Smooth muscle cell (in vitro differentiated cells): ENCODE measurements around the gene SLC25A10. TPM values are rescaled to one million over a fixed set of nuclear protein-coding genes. Genes with fewer than 3 reads are reported as not detected.

Source experiments
- DNase-seq: peaks from one replicate; lab custom pipeline; 2025; ENCODE audit not compliant: unreplicated experiment; lab: John Stamatoyannopoulos, UW
- H2AFZ ChIP-seq: fragments of 200-600 bp; sonication (generic); 2 replicates; pipeline ENCODE4 v1.6.0; 2016; ENCODE audit warnings: antibody characterized with exemption, low read depth, mild to moderate bottlenecking
- H3F3A ChIP-seq: fragments of 200-600 bp; sonication (generic); 2 replicates; pipeline ENCODE4 v1.6.0; 2017; ENCODE audit warnings: antibody characterized with exemption, low read depth
- H3K27ac ChIP-seq: fragments of 200-600 bp; sonication (generic); 2 replicates; pipeline ENCODE4 v1.5.1; 2016; ENCODE audit warnings: low read depth, mild to moderate bottlenecking
- H3K27me3 ChIP-seq: fragments of 200-600 bp; sonication (generic); 2 replicates; pipeline ENCODE4 v1.6.1; 2016; ENCODE audit warnings: low read depth, mild to moderate bottlenecking
- H3K36me3 ChIP-seq: fragments of 200-600 bp; sonication (generic); 2 replicates; pipeline ENCODE4 v1.5.1; 2016; ENCODE audit warnings: low read depth
- H3K4me1 ChIP-seq: fragments of 200-600 bp; sonication (generic); 2 replicates; pipeline ENCODE4 v1.5.1; 2016; ENCODE audit warnings: low read depth
- H3K4me2 ChIP-seq: fragments of 200-600 bp; sonication (generic); 2 replicates; pipeline ENCODE4 v1.6.0; 2016; ENCODE audit warnings: mild to moderate bottlenecking
- H3K4me3 ChIP-seq: fragments of 200-600 bp; sonication (generic); 2 replicates; pipeline ENCODE4 v1.5.1; 2016; ENCODE audit warnings: mild to moderate bottlenecking
- H3K79me2 ChIP-seq: fragments of 200-600 bp; sonication (generic); 2 replicates; pipeline ENCODE4 v1.6.0; 2016; ENCODE audit warnings: low read depth, mild to moderate bottlenecking
- H3K9ac ChIP-seq: fragments of 200-600 bp; sonication (generic); 2 replicates; pipeline ENCODE4 v1.6.0; 2016; ENCODE audit warnings: low read depth
- H3K9me3 ChIP-seq: fragments of 200-600 bp; sonication (generic); replicated peaks from 2 replicates; pipeline ENCODE4 v1.5.1; 2016; ENCODE audit warnings: low read depth
- H4K20me1 ChIP-seq: fragments of 200-600 bp; sonication (generic); 2 replicates; pipeline ENCODE4 v1.6.0; 2016; ENCODE audit warnings: low read depth
- CTCF ChIP-seq: fragments of 200-600 bp; sonication (generic); IDR thresholded peaks from 2 replicates; pipeline ENCODE4 v1.5.1; 2017; ENCODE audit warnings: borderline replicate concordance, mild to moderate bottlenecking, antibody characterized with exemption; ENCODE audit not compliant: insufficient read depth, poor library complexity, severe bottlenecking
- WGBS: methylation state at CpG from one replicate; pipeline ENCODE4 v1.1.7; 2016; ENCODE audit warnings: low lambda C conversion rate; 5-methylcytosine and 5-hydroxymethylcytosine counted together
- polyA plus RNA-seq: library from polyadenylated mRNA; unstranded; fragments of >200 nt; fragmentation: Nextera tagmentation; extraction: Ambion mirVana; gene quantifications from 2 replicates; pipeline ENCODE4 v1.2.1, GENCODE V29; 2016
- total RNA-seq: library from RNA; depleted of rRNA; stranded (reverse); fragments of >200 nt; gene quantifications from 2 replicates; pipeline ENCODE4 v1.2.3, GENCODE V29; 2014

Gene SLC25A10
- total and polyA plus RNA-seq, 2 experiments from 2014 or later, result 8.4 to 13.0 TPM

GRCh38 chr17:81705518-81706231 is 6.4 kb upstream of the SLC25A10 start:
- 98% methylated on average over 30 of the region's 30 CpGs for WGBS

GRCh38 chr17:81706232-81706611 is 5.9 kb upstream of the SLC25A10 start:
- 97% methylated on average over 17 of the region's 17 CpGs for WGBS
- no peak overlapping the region for H2AFZ ChIP-seq
- H3K9ac ChIP-seq, result no peak overlapping the region
- no peak overlapping the region for H3K4me2 ChIP-seq
- H3K79me2 ChIP-seq, result peaks cover 34% of the 10 kb centered on the region
- H3K36me3 ChIP-seq, result no peaks in the 10 kb centered on the region
- peaks cover 3% of the 10 kb centered on the region for H3F3A ChIP-seq
- no peaks in the 10 kb centered on the region for H3K27me3 ChIP-seq
- no peak overlapping the region for H3K4me3 ChIP-seq
- H3K4me1 ChIP-seq, result peaks cover 29% of the 10 kb centered on the region
- DNase-seq, result no peak
- H3K9me3 ChIP-seq, result no peaks in the 10 kb centered on the region
- no peak overlapping the region for H3K27ac ChIP-seq
- H4K20me1 ChIP-seq, result peaks cover 13% of the 10 kb centered on the region
- TF ChIP-seq CTCF, result no peak

More at GRCh38 chr17:81705518-81706231, 6.4 kb upstream of the SLC25A10 start:
- H3K27ac ChIP-seq, result no peak overlapping the region
- peaks cover 19% of the 10 kb centered on the region for H4K20me1 ChIP-seq
- no peaks in the 10 kb centered on the region for H3K9me3 ChIP-seq
- H3F3A ChIP-seq, result no peaks in the 10 kb centered on the region
- DNase-seq, result no peak
- H3K36me3 ChIP-seq, result no peaks in the 10 kb centered on the region
- H2AFZ ChIP-seq, result no peak overlapping the region
- H3K79me2 ChIP-seq, result peaks cover 39% of the 10 kb centered on the region
- no peak overlapping the region for H3K9ac ChIP-seq
- no peaks in the 10 kb centered on the region for H3K27me3 ChIP-seq
- no peak overlapping the region for H3K4me3 ChIP-seq
- TF ChIP-seq CTCF, result no peak
- peaks cover 23% of the 10 kb centered on the region for H3K4me1 ChIP-seq
- no peak overlapping the region for H3K4me2 ChIP-seq

DNA sequence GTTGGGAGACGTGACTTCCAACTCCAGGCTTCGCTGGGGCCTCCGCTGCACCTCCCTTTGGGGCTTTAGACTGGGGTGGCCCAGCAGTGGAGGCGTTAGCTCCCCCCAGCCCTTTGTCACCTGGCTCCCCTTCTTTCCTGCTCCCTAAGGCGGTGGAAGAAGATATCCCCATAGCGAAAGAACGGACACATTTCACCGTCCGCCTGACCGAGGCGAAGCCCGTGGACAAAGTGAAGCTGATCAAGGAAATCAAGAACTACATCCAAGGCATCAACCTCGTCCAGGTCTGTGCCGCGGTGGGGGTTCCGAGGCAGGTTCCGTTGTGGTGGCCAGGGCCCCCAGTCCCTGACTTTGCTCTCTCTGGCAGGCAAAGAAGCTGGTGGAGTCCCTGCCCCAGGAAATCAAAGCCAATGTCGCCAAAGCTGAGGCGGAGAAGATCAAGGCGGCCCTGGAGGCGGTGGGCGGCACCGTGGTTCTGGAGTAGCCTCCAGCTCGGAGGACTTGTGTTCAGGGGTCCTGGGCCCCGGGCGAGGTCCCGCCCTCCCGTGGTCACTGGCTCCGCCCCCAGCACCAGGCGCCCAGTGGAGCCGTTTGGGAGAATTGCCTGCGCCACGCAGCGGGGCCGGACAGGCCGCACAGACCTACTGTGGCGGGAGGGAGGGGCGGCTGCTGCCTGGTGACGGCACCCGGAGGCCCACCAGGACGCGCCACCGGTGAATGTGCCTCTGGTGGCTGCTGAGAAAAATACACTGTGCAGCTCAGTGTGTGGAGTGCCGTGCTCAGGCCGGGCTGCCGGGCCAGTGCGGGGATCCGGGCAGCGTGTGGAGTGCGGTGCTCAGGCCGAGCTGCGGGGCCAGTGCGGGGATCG is 5.1 kb upstream of the SLC25A10 start:
- Histone ChIP-seq H2AFZ (no peak overlapping the region), H3K4me2 (no peak overlapping the region), H4K20me1 (peaks cover 6% of the 10 kb centered on the region), H3K27ac (no peak overlapping the region), H3K4me1 (peaks cover 30% of the 10 kb centered on the region), H3K27me3 (no peaks in the 10 kb centered on the region), H3F3A (peaks cover 5% of the 10 kb centered on the region), H3K9me3 (no peaks in the 10 kb centered on the region), H3K36me3 (no peaks in the 10 kb centered on the region), H3K4me3 (no peak overlapping the region), H3K79me2 (peaks cover 26% of the 10 kb centered on the region), H3K9ac (no peak overlapping the region)
- TF ChIP-seq CTCF, result no peak
- DNase-seq, result no peak
- 98% methylated on average over 52 of the region's 54 CpGs for WGBS
